MCF 10A (cell line): ENCODE results near the gene NRTN. TPM values are rescaled to one million over a fixed set of nuclear protein-coding genes. Genes with fewer than 3 reads are reported as not detected.

Source experiments
- BruUV-seq: library from RNA; stranded (reverse); fragments of 400-500 nt; replicated peaks from 2 replicates; lab custom pipeline; 2021; lab: Mats Ljungman, UMichigan
- CTCF ChIA-PET: fragments of 300-600 bp; sonication (Branson Sonifier 250); formaldehyde crosslinking; extraction: SDS; loops from one replicate; lab custom pipeline; 2021; ENCODE audit warnings: antibody characterized with exemption, inconsistent platforms; lab: Yijun Ruan, JAX
- POLR2A ChIA-PET: fragments of 300-600, 350-650 bp; sonication (Branson Sonifier 250); formaldehyde crosslinking; extraction: SDS; loops from one replicate; lab custom pipeline; 2020; ENCODE audit warnings: antibody characterized with exemption, inconsistent platforms; lab: Yijun Ruan, JAX
- DNase-seq: peaks from one replicate; pipeline ENCODE4 v3.0.0-alpha.2; 2018; ENCODE audit not compliant: unreplicated experiment
- H3K27ac Mint-ChIP-seq: one replicate; pipeline ENCODE4 v1.8.0; 2022; ENCODE audit warnings: mild to moderate bottlenecking, low read depth, mixed read lengths; ENCODE audit not compliant: unreplicated experiment
- H3K27me3 Mint-ChIP-seq: one replicate; pipeline ENCODE4 v1.8.0; 2022; ENCODE audit warnings: mixed read lengths; ENCODE audit not compliant: insufficient read depth, unreplicated experiment
- H3K36me3 Mint-ChIP-seq: one replicate; pipeline ENCODE4 v1.8.0; 2022; ENCODE audit warnings: mild to moderate bottlenecking, moderate library complexity, mixed read lengths; ENCODE audit not compliant: insufficient read depth, unreplicated experiment
- H3K4me1 Mint-ChIP-seq: one replicate; pipeline ENCODE4 v1.8.0; 2022; ENCODE audit warnings: mixed read lengths; ENCODE audit not compliant: insufficient read depth, unreplicated experiment
- H3K4me3 Mint-ChIP-seq: one replicate; pipeline ENCODE4 v1.8.0; 2022; ENCODE audit warnings: mild to moderate bottlenecking, moderate library complexity, mixed read lengths; ENCODE audit not compliant: unreplicated experiment
- H3K9me3 Mint-ChIP-seq: one replicate; pipeline ENCODE4 v1.8.0; 2022; ENCODE audit warnings: mixed read lengths; ENCODE audit not compliant: unreplicated experiment
- intact Hi-C: fragments of 100-400 bp; cut with micrococcal nuclease; formaldehyde crosslinking; loops from 2 replicates; pipeline ENCODE4 v1.14.1; 2022
- total RNA-seq: library from RNA; stranded (reverse); gene quantifications from 2 replicates; pipeline ENCODE4 v1.2.3, GENCODE V29; 2022
- TF ChIP-seq, protein P1 (sequence below): fragments of 200-600 bp; IDR thresholded peaks from one replicate; pipeline ENCODE4 v1.8.0; 2022; ENCODE audit warnings: antibody characterized with exemption, mild to moderate bottlenecking; ENCODE audit not compliant: unreplicated experiment

NRTN gene
- total RNA-seq, 1 experiment from 2014 or later, result 0.75 TPM

- Mint-ChIP-seq H3K4me3 (no peak overlapping the region), H3K27ac (no peak overlapping the region), H3K9me3 (no peaks in the 10 kb centered on the region), H3K27me3 (peaks cover 39% of the 10 kb centered on the region), H3K36me3 (no peaks in the 10 kb centered on the region), H3K4me1 (peaks cover 8% of the 10 kb centered on the region)
- no peak for DNase-seq
- intact Hi-C loops, result no loop called here
- POLR2A ChIA-PET, result no interaction called here
- CTCF ChIA-PET, result interaction anchor here (1.5 kb wide), 1 partner anchor 10 kb away, joined by 3 read pairs; the partner anchor contains the start of gene NRTN
- TF ChIP-seq, protein P1, sequence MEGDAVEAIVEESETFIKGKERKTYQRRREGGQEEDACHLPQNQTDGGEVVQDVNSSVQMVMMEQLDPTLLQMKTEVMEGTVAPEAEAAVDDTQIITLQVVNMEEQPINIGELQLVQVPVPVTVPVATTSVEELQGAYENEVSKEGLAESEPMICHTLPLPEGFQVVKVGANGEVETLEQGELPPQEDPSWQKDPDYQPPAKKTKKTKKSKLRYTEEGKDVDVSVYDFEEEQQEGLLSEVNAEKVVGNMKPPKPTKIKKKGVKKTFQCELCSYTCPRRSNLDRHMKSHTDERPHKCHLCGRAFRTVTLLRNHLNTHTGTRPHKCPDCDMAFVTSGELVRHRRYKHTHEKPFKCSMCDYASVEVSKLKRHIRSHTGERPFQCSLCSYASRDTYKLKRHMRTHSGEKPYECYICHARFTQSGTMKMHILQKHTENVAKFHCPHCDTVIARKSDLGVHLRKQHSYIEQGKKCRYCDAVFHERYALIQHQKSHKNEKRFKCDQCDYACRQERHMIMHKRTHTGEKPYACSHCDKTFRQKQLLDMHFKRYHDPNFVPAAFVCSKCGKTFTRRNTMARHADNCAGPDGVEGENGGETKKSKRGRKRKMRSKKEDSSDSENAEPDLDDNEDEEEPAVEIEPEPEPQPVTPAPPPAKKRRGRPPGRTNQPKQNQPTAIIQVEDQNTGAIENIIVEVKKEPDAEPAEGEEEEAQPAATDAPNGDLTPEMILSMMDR, result no peak
- no TSS peak for BruUV-seq
These were observed 10.0 kb downstream of the NRTN start for GRCh38 chr19:5814852-5815246.

GRCh38 chr19:5817218-5817617 lies 12.4 kb downstream of the NRTN start:
- DNase-seq, result no peak
- H3K4me3 Mint-ChIP-seq, result no peak overlapping the region
- no peaks in the 10 kb centered on the region for H3K9me3 Mint-ChIP-seq
- TF ChIP-seq, protein P1, result no peak
- intact Hi-C loops, result no loop called here
- no peak overlapping the region for H3K27ac Mint-ChIP-seq
- H3K4me1 Mint-ChIP-seq, result peaks cover 8% of the 10 kb centered on the region
- ChIA-PET POLR2A (no interaction called here), CTCF (no interaction called here)
- peaks cover 47% of the 10 kb centered on the region for H3K27me3 Mint-ChIP-seq
- no peaks in the 10 kb centered on the region for H3K36me3 Mint-ChIP-seq
- BruUV-seq, result no TSS peak

DNA sequence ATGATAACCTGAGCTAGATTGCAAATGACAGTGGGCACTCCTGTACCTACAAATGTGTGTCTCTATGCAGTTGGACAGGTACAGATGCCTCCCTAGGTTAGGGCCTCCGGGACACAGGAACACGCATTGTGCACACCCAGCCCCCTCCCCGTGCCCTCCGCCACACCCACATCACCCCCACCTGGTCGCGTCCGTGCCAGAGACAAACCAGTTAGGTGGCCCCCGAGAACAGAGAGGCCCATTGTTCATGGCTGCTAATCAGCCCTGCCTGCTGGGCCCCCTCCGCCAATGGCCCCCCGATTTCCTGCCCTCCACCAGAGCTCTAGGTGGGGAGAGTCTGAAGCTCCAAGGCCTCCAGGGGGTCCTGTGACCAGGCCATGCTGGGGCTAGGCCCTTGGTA lies 13.7 kb downstream of the NRTN start:
- TF ChIP-seq, protein P1, result no peak
- Mint-ChIP-seq H3K4me3 (no peak overlapping the region), H3K27ac (no peak overlapping the region), H3K27me3 (peaks cover 47% of the 10 kb centered on the region), H3K4me1 (peaks cover 12% of the 10 kb centered on the region), H3K36me3 (no peaks in the 10 kb centered on the region), H3K9me3 (no peaks in the 10 kb centered on the region)
- intact Hi-C loops, result no loop called here
- DNase-seq, result no peak
- BruUV-seq, result no TSS peak
- CTCF ChIA-PET, result no interaction called here
- POLR2A ChIA-PET, result no interaction called here

- no peak for DNase-seq
- no peaks in the 10 kb centered on the region for H3K9me3 Mint-ChIP-seq
- H3K36me3 Mint-ChIP-seq, result no peaks in the 10 kb centered on the region
- POLR2A ChIA-PET, result no interaction called here
- TF ChIP-seq, protein P1, result no peak
- intact Hi-C loops, result no loop called here
- H3K27ac Mint-ChIP-seq, result no peak overlapping the region
- peaks cover 37% of the 10 kb centered on the region for H3K27me3 Mint-ChIP-seq
- H3K4me1 Mint-ChIP-seq, result peaks cover 7% of the 10 kb centered on the region
- CTCF ChIA-PET, result interaction anchor here (0.9 to 5.6 kb wide), 2 partner anchors 12 to 17 kb away, joined by 5 to 45 read pairs; partner anchors contain the start of gene NRTN
- no peak overlapping the region for H3K4me3 Mint-ChIP-seq
- BruUV-seq, result no TSS peak
These were observed 15.9 kb downstream of the NRTN start for GRCh38 chr19:5820785-5821184.
